Adrenal gland (tissue), 12 donors: ENCODE results near the gene MISP. TPM values are rescaled to one million over a fixed set of nuclear protein-coding genes. Genes with fewer than 3 reads are reported as not detected.

Experiments used
- DNase-seq, 7 donors: peaks; one replicate each; pipeline ENCODE4 v3.0.0-alpha.2; 2019 to 2020
- H3K27ac ChIP-seq, 5 donors: fragments of 200-600 bp; sonication (generic) in 4 of 5; 1 replicate in 3 of 5; 2 replicates in 2 of 5; pipeline versions ENCODE4 v1.5.1 to v1.8.0; 2016 to 2020; ENCODE audit warnings: mild to moderate bottlenecking in 1 of 5
- H3K27me3 ChIP-seq: fragments of 200-600 bp; 2 replicates; pipeline ENCODE4 v1.8.0; 2021
- H3K36me3 ChIP-seq, 2 donors: fragments of 200-600 bp; replicated peaks in 1 of 2; 1 replicate in 1 of 2; 2 replicates in 1 of 2; pipeline versions ENCODE4 v1.5.1 to v1.8.0; 2018 to 2022
- H3K4me1 ChIP-seq, 2 donors: fragments of 200-600 bp; replicated peaks in 1 of 2; 1 replicate in 1 of 2; 2 replicates in 1 of 2; pipeline versions ENCODE4 v1.5.1 to v1.8.0; 2018 to 2021
- H3K4me3 ChIP-seq, 4 donors: fragments of 200-600 bp; sonication (generic) in 3 of 4; one replicate each; pipeline ENCODE4 v1.5.1; 2016 to 2018
- H3K9me3 ChIP-seq, 3 donors: fragments of 200-600 bp; sonication (generic) in 1 of 3; replicated peaks in 1 of 3; 1 replicate in 2 of 3; 2 replicates in 1 of 3; pipeline versions ENCODE4 v1.5.1 to v1.8.0; 2016 to 2021
- POLR2A ChIP-seq, 2 donors: fragments of 450-650 bp; IDR thresholded peaks; one replicate each; pipeline ENCODE4 v1.6.1; 2017; ENCODE audit warnings: antibody characterized with exemption in 2 of 2, mild to moderate bottlenecking in 2 of 2, moderate library complexity in 1 of 2
- WGBS, 4 donors: extraction: QIAGEN DNeasy Blood & Tissue Kit in 2 of 4; methylation state at CpG; one replicate each; pipeline versions ENCODE4 v1.1.5 to v1.1.7; 2013 to 2017; 5-methylcytosine and 5-hydroxymethylcytosine counted together
- intact Hi-C, 2 donors: fragments of 100-400 bp; cut with DNase I; formaldehyde crosslinking; loops; one replicate each; pipeline versions ENCODE4 v1.14.1 to v1.15.0; 2022 to 2023
- polyA plus RNA-seq, 3 donors: library from polyadenylated mRNA; stranded (reverse); fragments of 200-250 nt in 2 of 3; fragments of 350-450 nt in 1 of 3; fragmentation: Illumina TruSeq in 1 of 3; extraction: RNeasy Lipid Tissue Mini Kit (QIAGEN cat#74804) in 1 of 3; gene quantifications; one replicate each; pipeline ENCODE4 v1.2.3, GENCODE V29; 2013 to 2014
- total RNA-seq, 9 donors: library from RNA; depleted of rRNA in 4 of 9; stranded (reverse); fragments of >200 nt in 4 of 9; fragments of 120-200 nt in 1 of 9; fragmentation: NEBNext Ultra II Directional in 1 of 9; extraction: Animal tissue kit (Norgen Biotek cat#: 25700) in 1 of 9; gene quantifications; one replicate each; pipeline versions ENCODE4 v1.1.0 to v1.2.4, GENCODE V29; 2013 to 2023
- TF ChIP-seq, protein P1 (sequence below), 6 experiments: fragments of 450-650 bp in 4 of 6; fragments of 200-600 bp in 2 of 6; sonication (generic) in 1 of 6; IDR thresholded peaks; 1 replicate in 5 of 6; 2 replicates in 1 of 6; pipeline versions ENCODE4 v1.5.1 to v1.8.0; 2016 to 2021; ENCODE audit warnings: antibody characterized with exemption in 6 of 6, mild to moderate bottlenecking in 2 of 6, moderate library complexity in 1 of 6
- donor health status: healthy with polysubstance abuse.
- donor health status: Bipolar disorder and iron deficiency.
- donor health status: DM: yes; HTN: yes; CAD: no.
- donor health status: DM: no; HTN: no; CAD: no.
- donor health status: DM: no; HTN: no; CAD: no.
- donor health status: DM: yes; HTN: yes; CAD: no.

Gene MISP
- total and polyA plus RNA-seq, 12 donors = 0.06 to 0.43 (median 0.11) TPM; not detected in 6

DNA sequence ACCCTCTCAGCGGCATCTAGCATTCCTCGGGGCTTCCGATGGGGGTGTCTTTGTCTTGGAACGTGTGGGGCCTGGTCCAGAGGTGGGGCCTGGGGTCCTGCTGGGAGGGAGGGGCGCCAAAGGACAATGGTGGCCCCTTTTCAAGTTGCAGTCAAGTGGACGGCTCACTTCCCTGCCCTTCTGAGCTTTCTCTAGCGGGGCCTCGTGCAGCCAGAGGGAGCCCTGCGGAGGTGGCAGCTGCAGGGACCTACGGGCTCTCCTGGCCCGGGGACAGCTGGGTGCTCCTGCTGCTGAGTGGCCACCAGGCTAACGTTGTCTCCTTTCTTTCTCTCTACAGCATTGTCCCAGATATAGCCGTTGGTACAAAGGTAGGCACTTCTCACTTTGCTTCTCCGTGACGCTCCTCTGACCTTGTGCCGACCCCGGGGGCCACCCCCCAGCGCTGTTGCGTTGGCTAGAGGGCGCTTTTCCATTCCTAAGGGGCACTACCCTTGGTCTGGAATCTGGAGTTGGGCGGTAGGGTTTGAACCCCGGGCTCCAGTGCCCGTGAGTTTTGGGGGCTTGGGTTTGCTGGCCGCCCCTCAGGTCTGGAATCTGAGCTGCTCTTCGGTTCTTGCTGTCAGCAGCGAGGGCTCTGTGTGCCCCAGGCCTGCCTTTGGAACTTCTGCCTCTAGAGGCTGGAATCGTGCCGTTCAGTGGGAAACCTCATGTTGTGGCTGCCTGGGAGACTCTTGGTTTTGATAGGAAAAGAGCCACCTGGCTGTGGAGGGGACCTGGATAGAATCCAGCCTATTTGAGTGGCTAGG is 48.4 kb downstream of the MISP start:
- peaks cover 45 to 58% of the 10 kb centered on the region in 2 donors for H3K4me1 ChIP-seq
- H3K27me3 ChIP-seq = no peaks in the 10 kb centered on the region
- peak in 4 of 7 donors; percentile 40 to 72 (median 52) for DNase-seq
- TF ChIP-seq, protein P1, sequence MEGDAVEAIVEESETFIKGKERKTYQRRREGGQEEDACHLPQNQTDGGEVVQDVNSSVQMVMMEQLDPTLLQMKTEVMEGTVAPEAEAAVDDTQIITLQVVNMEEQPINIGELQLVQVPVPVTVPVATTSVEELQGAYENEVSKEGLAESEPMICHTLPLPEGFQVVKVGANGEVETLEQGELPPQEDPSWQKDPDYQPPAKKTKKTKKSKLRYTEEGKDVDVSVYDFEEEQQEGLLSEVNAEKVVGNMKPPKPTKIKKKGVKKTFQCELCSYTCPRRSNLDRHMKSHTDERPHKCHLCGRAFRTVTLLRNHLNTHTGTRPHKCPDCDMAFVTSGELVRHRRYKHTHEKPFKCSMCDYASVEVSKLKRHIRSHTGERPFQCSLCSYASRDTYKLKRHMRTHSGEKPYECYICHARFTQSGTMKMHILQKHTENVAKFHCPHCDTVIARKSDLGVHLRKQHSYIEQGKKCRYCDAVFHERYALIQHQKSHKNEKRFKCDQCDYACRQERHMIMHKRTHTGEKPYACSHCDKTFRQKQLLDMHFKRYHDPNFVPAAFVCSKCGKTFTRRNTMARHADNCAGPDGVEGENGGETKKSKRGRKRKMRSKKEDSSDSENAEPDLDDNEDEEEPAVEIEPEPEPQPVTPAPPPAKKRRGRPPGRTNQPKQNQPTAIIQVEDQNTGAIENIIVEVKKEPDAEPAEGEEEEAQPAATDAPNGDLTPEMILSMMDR (IDR thresholded peaks at IDR 0.05) = peak in 1 of 6 experiments; percentile 7
- TF ChIP-seq POLR2A (IDR thresholded peaks at IDR 0.05) = no peak
- no peaks in the 10 kb centered on the region for H3K9me3 ChIP-seq
- intact Hi-C loops = no loop called here
- WGBS, 4 donors = 6 to 18% (median 11%) methylated on average over 15 to 28 of the region's 28 CpGs
- peaks cover 0 to 19% of the 10 kb centered on the region in 2 donors for H3K36me3 ChIP-seq
- H3K27ac ChIP-seq = peak overlapping the region; percentile 3 to 100 (median 99)
- peak overlapping the region; percentile 1 to 100 (median 33) for H3K4me3 ChIP-seq

GRCh38 chr19:800360-801029 is 49.6 kb downstream of the MISP start:
- Histone ChIP-seq H3K4me3 (peak overlapping the region in 1 of 4 donors; percentile 35), H3K36me3 (peaks cover 0 to 31% of the 10 kb centered on the region in 2 donors), H3K9me3 (no peaks in the 10 kb centered on the region), H3K4me1 (peaks cover 45 to 61% of the 10 kb centered on the region in 2 donors), H3K27ac (peak overlapping the region in 4 of 5 donors; percentile 0 to 70 (median 36)), H3K27me3 (no peaks in the 10 kb centered on the region)
- TF ChIP-seq, protein P1 (IDR thresholded peaks at IDR 0.05) = no peak
- TF ChIP-seq POLR2A (IDR thresholded peaks at IDR 0.05) = no peak
- WGBS, 4 donors = 25 to 30% (median 30%) methylated on average over 16 to 17 of the region's 17 CpGs
- DNase-seq = peak in 3 of 7 donors; percentile 39 to 82 (median 63)
- intact Hi-C loops = no loop called here

GRCh38 chr19:801030-801860 is 50.3 kb downstream of the MISP start:
- intact Hi-C loops = no loop called here
- DNase-seq = peak in 6 of 7 donors; percentile 83 to 90 (median 86)
- no peaks in the 10 kb centered on the region for H3K9me3 ChIP-seq
- H3K27ac ChIP-seq = peak overlapping the region in 4 of 5 donors; percentile 0 to 70 (median 36)
- H3K27me3 ChIP-seq = no peaks in the 10 kb centered on the region
- peaks cover 44 to 59% of the 10 kb centered on the region in 2 donors for H3K4me1 ChIP-seq
- peak in 1 of 2 donors; percentile 24 for TF ChIP-seq POLR2A (IDR thresholded peaks at IDR 0.05)
- TF ChIP-seq, protein P1 (IDR thresholded peaks at IDR 0.05) = no peak
- peaks cover 0 to 39% of the 10 kb centered on the region in 2 donors for H3K36me3 ChIP-seq
- WGBS, 4 donors = 30 to 52% (median 31%) methylated on average over 9 to 29 of the region's 29 CpGs
- H3K4me3 ChIP-seq = peak overlapping the region in 1 of 4 donors; percentile 35
